ENCODE data around the gene DPYD. TPM values are rescaled to one million over a fixed set of nuclear protein-coding genes. Genes with fewer than 3 reads are reported as not detected.

The DPYD gene
- total and polyA plus RNA-seq, 10 of the 15 experiments (the other 5 are each of a cell fraction or from before 2014, with no cell fraction given) = 5.7 to 23.8 (median 10.2) TPM

- H4K20me1 ChIP-seq (ENCODE audit: control insufficient read depth, insufficient read depth) = no peaks in the 10 kb centered on the region
- H3K4me3 ChIP-seq = no peak overlapping the region
- FAIRE-seq = no peak
- H3K36me3 ChIP-seq (ENCODE audit: control insufficient read depth in 2 of 2, insufficient read depth in 2 of 2, low read length in 1 of 2) = no peaks in the 10 kb centered on the region
- no peak for ATAC-seq
- intact Hi-C loops (cut with micrococcal nuclease; ENCODE audit: unreplicated experiment) = no loop called here
- POLR2A ChIA-PET = no interaction called here
- no TSS peak for BruUV-seq (replicated peaks)
- no peak overlapping the region for H3K9ac ChIP-seq (ENCODE audit: control insufficient read depth, insufficient read depth, low read length)
- CTCF ChIA-PET = interaction anchor here (1.0 kb wide), 1 partner anchor 12 kb away, joined by 3 read pairs; no protein-coding TSS in a partner anchor
- SMC1A ChIA-PET (ENCODE audit: uncharacterized antibody, unreplicated experiment) = interaction anchor here (1.2 kb wide), 1 partner anchor 21 kb away, joined by 3 read pairs; no protein-coding TSS in a partner anchor
- in situ Hi-C loops (cut with MboI) = no loop called here
- no peak for DNase-seq (ENCODE audit: low read depth, low spot score)
- no peak overlapping the region for H3K4me2 ChIP-seq (ENCODE audit: control insufficient read depth, insufficient read depth)
- no peaks in the 10 kb centered on the region for H3K27me3 ChIP-seq (replicated peaks in 1 of 2; ENCODE audit: control insufficient read depth in 2 of 2, insufficient read depth in 2 of 2, low read length in 1 of 2)
- TF ChIP-seq, protein P1, sequence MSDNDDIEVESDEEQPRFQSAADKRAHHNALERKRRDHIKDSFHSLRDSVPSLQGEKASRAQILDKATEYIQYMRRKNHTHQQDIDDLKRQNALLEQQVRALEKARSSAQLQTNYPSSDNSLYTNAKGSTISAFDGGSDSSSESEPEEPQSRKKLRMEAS (IDR thresholded peaks at IDR 0.05; ENCODE audit: low read depth, low read length) = no peak
- no peak for TF ChIP-seq SPI1 (IDR thresholded peaks at IDR 0.05; ENCODE audit: borderline replicate concordance, insufficient read depth, low read depth, low read length)
- no peak for TF ChIP-seq NFXL1 (IDR thresholded peaks at IDR 0.05; ENCODE audit: borderline replicate concordance)
- no peak for TF ChIP-seq STAT1 (conservative IDR thresholded peaks at IDR 0.05)
- TF ChIP-seq RCOR1 (conservative IDR thresholded peaks at IDR 0.05; ENCODE audit: low read depth, low read length) = no peak
- TF ChIP-seq CBX5 (IDR thresholded peaks at IDR 0.05; ENCODE audit: low read depth) = no peak
- TF ChIP-seq KLF5 (IDR thresholded peaks at IDR 0.05; ENCODE audit: partially characterized antibody) = no peak
- TF ChIP-seq SREBF1 (IDR thresholded peaks at IDR 0.05; ENCODE audit: low read length) = no peak
- no peak for TF ChIP-seq HDAC2 (IDR thresholded peaks at IDR 0.05)
- H3K9me3 ChIP-seq (replicated peaks; ENCODE audit: control insufficient read depth, insufficient read depth, low read length) = no peaks in the 10 kb centered on the region
- RAD21 ChIA-PET (ENCODE audit: unreplicated experiment) = no interaction called here
- H3K27ac ChIP-seq (ENCODE audit: control insufficient read depth, insufficient read depth) = no peak overlapping the region
- H3K79me2 ChIP-seq (ENCODE audit: control insufficient read depth, insufficient read depth, low read length) = no peaks in the 10 kb centered on the region
- no peaks in the 10 kb centered on the region for H3K4me1 ChIP-seq (ENCODE audit: control insufficient read depth, insufficient read depth, low read length)
- WGBS (ENCODE audit: insufficient coverage, insufficient replicate concordance, low lambda C conversion rate, missing lambda C conversion rate) = 1% methylated on average over 4 of the region's 4 CpGs
- no peak overlapping the region for H2AFZ ChIP-seq (ENCODE audit: control insufficient read depth, low read depth, low read length)
Observed at GRCh38 chr1:97379387-97380075, 541.3 kb downstream of the DPYD start.

Measured in GM12878 (cell line).